ENCODE results near the gene DCDC1. TPM values are rescaled to one million over a fixed set of nuclear protein-coding genes. Genes with fewer than 3 reads are reported as not detected.

DCDC1 gene
- polyA plus RNA-seq, 4 donors: 0.87 TPM; not detected in 3

GRCh38 chr11:30826911-30827310 is 542.6 kb downstream of the DCDC1 start:
- WGBS, 3 donors: 62 to 74% (median 64%) methylated on average over 4 of the region's 4 CpGs
- Histone ChIP-seq H3K27me3 (ENCODE audit: control insufficient read depth in 3 of 3, insufficient read depth in 3 of 3, low read length in 3 of 3) (no peaks in the 10 kb centered on the region), H3K27ac (ENCODE audit: low read depth in 1 of 3, low read length in 2 of 3) (no peak overlapping the region), H3K4me1 (ENCODE audit: control insufficient read depth in 3 of 3, insufficient read depth in 2 of 3, low read depth in 1 of 3, low read length in 2 of 3) (no peaks in the 10 kb centered on the region), H3K9me3 (ENCODE audit: control insufficient read depth in 2 of 2, insufficient read depth in 1 of 2, low read depth in 1 of 2, low read length in 1 of 2) (no peaks in the 10 kb centered on the region), H3K36me3 (ENCODE audit: control insufficient read depth in 3 of 3, insufficient read depth in 2 of 3, low read depth in 1 of 3, low read length in 3 of 3) (no peaks in the 10 kb centered on the region), H3K4me3 (ENCODE audit: low read depth in 1 of 3, low read length in 3 of 3) (no peak overlapping the region)
- FAIRE-seq (no peak), DNase-seq (no peak)

- Histone ChIP-seq H3K9me3 (ENCODE audit: control insufficient read depth in 2 of 2, insufficient read depth in 1 of 2, low read depth in 1 of 2, low read length in 1 of 2) (no peaks in the 10 kb centered on the region), H3K27me3 (ENCODE audit: control insufficient read depth in 3 of 3, insufficient read depth in 3 of 3, low read length in 3 of 3) (no peaks in the 10 kb centered on the region), H3K4me3 (ENCODE audit: low read depth in 1 of 3, low read length in 3 of 3) (no peak overlapping the region), H3K4me1 (ENCODE audit: control insufficient read depth in 3 of 3, insufficient read depth in 2 of 3, low read depth in 1 of 3, low read length in 2 of 3) (no peaks in the 10 kb centered on the region), H3K36me3 (ENCODE audit: control insufficient read depth in 3 of 3, insufficient read depth in 2 of 3, low read depth in 1 of 3, low read length in 3 of 3) (no peaks in the 10 kb centered on the region), H3K27ac (ENCODE audit: low read depth in 1 of 3, low read length in 2 of 3) (no peak overlapping the region)
- FAIRE-seq: no peak
- no peak for DNase-seq
- 19 to 60% (median 36%) methylated on average over 3 of the region's 3 CpGs for WGBS, 3 donors
These were observed 543.8 kb downstream of the DCDC1 start for GRCh38 chr11:30825723-30826122.

DNA sequence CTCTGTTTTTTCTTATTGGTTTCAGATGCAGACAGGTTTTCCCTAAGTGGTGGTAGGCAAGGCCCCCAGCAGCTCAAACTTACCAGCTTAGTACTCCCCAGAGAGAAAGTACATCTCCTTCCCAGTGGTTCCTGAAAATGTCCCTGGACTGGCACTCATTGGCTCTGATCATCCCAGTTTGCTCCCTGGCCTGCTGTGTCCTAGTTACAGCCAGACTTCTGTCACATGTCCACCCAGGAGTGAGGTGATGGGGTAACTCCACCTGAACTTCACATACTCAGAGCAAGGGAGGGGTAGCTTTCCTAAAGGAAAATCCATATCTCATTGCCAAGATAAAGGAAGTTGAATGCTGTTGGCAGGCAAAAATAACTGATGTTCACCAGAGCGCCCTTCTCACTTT is 546.4 kb downstream of the DCDC1 start:
- Histone ChIP-seq H3K27me3 (ENCODE audit: control insufficient read depth in 3 of 3, insufficient read depth in 3 of 3, low read length in 3 of 3) (no peaks in the 10 kb centered on the region), H3K4me1 (ENCODE audit: control insufficient read depth in 3 of 3, insufficient read depth in 2 of 3, low read depth in 1 of 3, low read length in 2 of 3) (no peaks in the 10 kb centered on the region), H3K36me3 (ENCODE audit: control insufficient read depth in 3 of 3, insufficient read depth in 2 of 3, low read depth in 1 of 3, low read length in 3 of 3) (no peaks in the 10 kb centered on the region), H3K9me3 (ENCODE audit: control insufficient read depth in 2 of 2, insufficient read depth in 1 of 2, low read depth in 1 of 2, low read length in 1 of 2) (no peaks in the 10 kb centered on the region), H3K4me3 (ENCODE audit: low read depth in 1 of 3, low read length in 3 of 3) (no peak overlapping the region), H3K27ac (ENCODE audit: low read depth in 1 of 3, low read length in 2 of 3) (no peak overlapping the region)
- FAIRE-seq: no peak
- DNase-seq: no peak
- WGBS, 3 donors: 80 to 93% (median 81%) methylated on average over 1 of the region's 1 CpG

DNA sequence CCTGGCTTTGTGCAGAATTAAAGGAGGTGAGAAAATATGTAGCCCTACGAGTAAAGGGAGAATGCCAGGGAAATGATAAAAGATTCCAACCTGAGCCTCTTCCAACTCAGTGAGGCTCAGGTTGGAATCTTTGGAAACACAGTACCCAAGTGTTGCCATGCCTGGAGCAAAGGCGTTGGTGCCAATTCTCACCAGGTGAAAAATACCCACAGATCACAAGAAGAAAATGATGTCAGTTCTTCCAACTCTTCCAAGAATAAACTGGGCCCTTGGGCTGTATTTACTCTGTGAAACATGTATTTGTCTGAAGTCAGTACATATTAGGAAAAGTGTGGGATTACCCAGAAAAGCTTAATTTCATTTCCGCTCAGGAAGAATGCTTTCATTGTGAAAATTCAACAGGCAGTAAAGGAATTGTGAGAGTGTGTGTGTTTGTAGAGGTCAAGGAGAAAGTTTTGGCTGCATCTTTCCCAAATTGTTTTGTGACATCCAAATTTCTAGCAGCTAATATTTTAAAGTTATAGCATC is 548.0 kb downstream of the DCDC1 start:
- Histone ChIP-seq H3K4me1 (ENCODE audit: control insufficient read depth in 3 of 3, insufficient read depth in 2 of 3, low read depth in 1 of 3, low read length in 2 of 3) (no peaks in the 10 kb centered on the region), H3K27ac (ENCODE audit: low read depth in 1 of 3, low read length in 2 of 3) (no peak overlapping the region), H3K4me3 (ENCODE audit: low read depth in 1 of 3, low read length in 3 of 3) (no peak overlapping the region), H3K36me3 (ENCODE audit: control insufficient read depth in 3 of 3, insufficient read depth in 2 of 3, low read depth in 1 of 3, low read length in 3 of 3) (no peaks in the 10 kb centered on the region), H3K9me3 (ENCODE audit: control insufficient read depth in 2 of 2, insufficient read depth in 1 of 2, low read depth in 1 of 2, low read length in 1 of 2) (no peaks in the 10 kb centered on the region), H3K27me3 (ENCODE audit: control insufficient read depth in 3 of 3, insufficient read depth in 3 of 3, low read length in 3 of 3) (no peaks in the 10 kb centered on the region)
- no peak for FAIRE-seq
- WGBS, 3 donors: 71 to 81% (median 72%) methylated on average over 3 of the region's 3 CpGs
- no peak for DNase-seq

DNA sequence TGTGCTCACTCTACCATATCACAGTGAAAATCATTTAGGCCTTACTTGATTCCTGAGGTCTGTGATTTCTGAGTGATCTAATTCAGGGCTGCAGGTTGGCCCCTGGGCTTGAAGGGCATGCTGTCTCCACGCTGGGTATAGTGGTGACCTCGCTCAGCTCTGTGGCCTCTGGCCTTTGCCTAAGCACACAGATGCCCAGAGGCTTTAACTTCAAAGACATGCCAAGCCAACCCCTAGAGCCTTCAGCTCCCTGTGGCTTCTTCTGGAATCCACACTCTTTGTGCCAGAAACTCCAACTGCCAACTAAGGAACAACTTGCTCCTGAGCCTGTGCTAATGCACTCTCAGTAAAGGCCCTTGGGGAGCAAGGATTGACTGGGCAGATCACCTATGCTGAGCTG is 550.8 kb downstream of the DCDC1 start:
- DNase-seq: no peak
- Histone ChIP-seq H3K4me3 (ENCODE audit: low read depth in 1 of 3, low read length in 3 of 3) (no peak overlapping the region), H3K4me1 (ENCODE audit: control insufficient read depth in 3 of 3, insufficient read depth in 2 of 3, low read depth in 1 of 3, low read length in 2 of 3) (no peaks in the 10 kb centered on the region), H3K36me3 (ENCODE audit: control insufficient read depth in 3 of 3, insufficient read depth in 2 of 3, low read depth in 1 of 3, low read length in 3 of 3) (no peaks in the 10 kb centered on the region), H3K9me3 (ENCODE audit: control insufficient read depth in 2 of 2, insufficient read depth in 1 of 2, low read depth in 1 of 2, low read length in 1 of 2) (no peaks in the 10 kb centered on the region), H3K27me3 (ENCODE audit: control insufficient read depth in 3 of 3, insufficient read depth in 3 of 3, low read length in 3 of 3) (no peaks in the 10 kb centered on the region), H3K27ac (ENCODE audit: low read depth in 1 of 3, low read length in 2 of 3) (no peak overlapping the region)
- 61 to 78% (median 75%) methylated on average over 2 of the region's 2 CpGs for WGBS, 3 donors
- no peak for FAIRE-seq

DNA sequence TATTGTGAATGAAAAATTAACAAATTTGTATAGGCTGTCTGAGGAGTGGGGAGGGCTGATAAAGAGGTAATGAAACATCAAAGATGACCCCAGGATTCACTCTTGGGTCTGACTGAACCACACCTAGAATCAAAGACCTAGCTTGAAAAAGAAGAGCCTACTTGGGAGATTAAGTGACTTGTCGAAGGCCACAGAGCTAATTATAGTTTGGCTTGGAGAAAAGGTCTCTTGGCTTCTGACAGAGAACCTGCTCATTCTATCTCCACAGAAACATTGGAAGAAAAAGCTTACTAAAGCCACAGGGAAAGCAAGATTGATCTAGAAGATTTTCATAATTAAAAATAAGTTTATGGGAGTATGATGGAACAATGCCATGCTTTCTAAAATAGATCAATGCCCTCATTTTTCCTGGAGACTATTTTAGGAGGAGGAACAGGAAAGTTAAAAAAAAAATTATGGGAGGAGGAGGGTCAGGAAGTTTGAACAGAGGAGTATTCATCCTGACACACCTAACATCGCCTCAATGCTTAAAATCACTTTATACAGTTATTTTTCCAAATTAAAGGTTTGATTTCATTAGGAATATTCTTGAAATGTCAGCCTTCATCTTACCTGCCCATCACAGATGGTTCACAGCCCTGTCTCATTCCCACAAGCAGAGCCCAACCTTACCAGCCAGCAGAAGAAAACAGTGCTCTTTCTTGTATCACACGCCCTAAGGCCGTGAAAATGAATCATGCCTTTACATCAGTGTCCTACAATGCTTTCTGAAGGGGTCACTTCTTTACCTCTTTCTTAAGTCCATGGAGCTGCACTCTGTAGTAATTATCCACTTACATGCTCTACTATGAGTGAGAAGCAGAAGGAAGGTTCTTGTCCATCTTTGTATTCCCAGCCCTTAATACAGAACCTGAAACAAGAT is 552.3 kb downstream of the DCDC1 start:
- H3K36me3 ChIP-seq (ENCODE audit: control insufficient read depth in 3 of 3, insufficient read depth in 2 of 3, low read depth in 1 of 3, low read length in 3 of 3): no peaks in the 10 kb centered on the region
- FAIRE-seq: no peak
- H3K27me3 ChIP-seq (ENCODE audit: control insufficient read depth in 3 of 3, insufficient read depth in 3 of 3, low read length in 3 of 3): no peaks in the 10 kb centered on the region
- no peaks in the 10 kb centered on the region for H3K4me1 ChIP-seq (ENCODE audit: control insufficient read depth in 3 of 3, insufficient read depth in 2 of 3, low read depth in 1 of 3, low read length in 2 of 3)
- no peak overlapping the region for H3K4me3 ChIP-seq (ENCODE audit: low read depth in 1 of 3, low read length in 3 of 3)
- 57 to 74% (median 66%) methylated on average over 4 of the region's 4 CpGs for WGBS, 3 donors
- H3K9me3 ChIP-seq (ENCODE audit: control insufficient read depth in 2 of 2, insufficient read depth in 1 of 2, low read depth in 1 of 2, low read length in 1 of 2): no peaks in the 10 kb centered on the region
- no peak overlapping the region for H3K27ac ChIP-seq (ENCODE audit: low read depth in 1 of 3, low read length in 2 of 3)
- no peak for DNase-seq

- FAIRE-seq (no peak), DNase-seq (no peak)
- H3K27me3 ChIP-seq (ENCODE audit: control insufficient read depth in 3 of 3, insufficient read depth in 3 of 3, low read length in 3 of 3): no peaks in the 10 kb centered on the region
- no peak overlapping the region for H3K4me3 ChIP-seq (ENCODE audit: low read depth in 1 of 3, low read length in 3 of 3)
- WGBS, 3 donors: 60 to 64% (median 60%) methylated on average over 4 of the region's 4 CpGs
- no peaks in the 10 kb centered on the region for H3K9me3 ChIP-seq (ENCODE audit: control insufficient read depth in 2 of 2, insufficient read depth in 1 of 2, low read depth in 1 of 2, low read length in 1 of 2)
- H3K4me1 ChIP-seq (ENCODE audit: control insufficient read depth in 3 of 3, insufficient read depth in 2 of 3, low read depth in 1 of 3, low read length in 2 of 3): no peaks in the 10 kb centered on the region
- H3K27ac ChIP-seq (ENCODE audit: low read depth in 1 of 3, low read length in 2 of 3): no peak overlapping the region
- H3K36me3 ChIP-seq (ENCODE audit: control insufficient read depth in 3 of 3, insufficient read depth in 2 of 3, low read depth in 1 of 3, low read length in 3 of 3): no peaks in the 10 kb centered on the region
These were observed 553.9 kb downstream of the DCDC1 start for GRCh38 chr11:30815619-30816018.

- FAIRE-seq (no peak), DNase-seq (no peak)
- Histone ChIP-seq H3K27ac (ENCODE audit: low read depth in 1 of 3, low read length in 2 of 3) (no peak overlapping the region), H3K36me3 (ENCODE audit: control insufficient read depth in 3 of 3, insufficient read depth in 2 of 3, low read depth in 1 of 3, low read length in 3 of 3) (no peaks in the 10 kb centered on the region), H3K9me3 (ENCODE audit: control insufficient read depth in 2 of 2, insufficient read depth in 1 of 2, low read depth in 1 of 2, low read length in 1 of 2) (no peaks in the 10 kb centered on the region), H3K4me1 (ENCODE audit: control insufficient read depth in 3 of 3, insufficient read depth in 2 of 3, low read depth in 1 of 3, low read length in 2 of 3) (no peaks in the 10 kb centered on the region), H3K4me3 (ENCODE audit: low read depth in 1 of 3, low read length in 3 of 3) (no peak overlapping the region), H3K27me3 (ENCODE audit: control insufficient read depth in 3 of 3, insufficient read depth in 3 of 3, low read length in 3 of 3) (no peaks in the 10 kb centered on the region)
- 89 to 92% (median 89%) methylated on average over 1 of the region's 1 CpG for WGBS, 3 donors
These were observed 554.8 kb downstream of the DCDC1 start for GRCh38 chr11:30814737-30815136.
